Hepatocyte (in vitro differentiated cells): Measurements from ENCODE around the gene STK32B. TPM values are rescaled to one million over a fixed set of nuclear protein-coding genes. Genes with fewer than 3 reads are reported as not detected.
"Not testable (repeated sequence)": the region's sequence is repeated elsewhere in the genome, so short reads cannot be mapped to it uniquely, and the experiment has no call there.

Source experiments
- DNase-seq: peaks from one replicate; pipeline ENCODE4 v3.0.0-alpha.2; 2016; ENCODE audit warnings: low spot score
- H2AFZ ChIP-seq: fragments of 200-600 bp; sonication (generic); 2 replicates; pipeline ENCODE4 v1.6.0; 2016; ENCODE audit warnings: antibody characterized with exemption, mild to moderate bottlenecking
- H3K27ac ChIP-seq: fragments of 200-600 bp; sonication (generic); 2 replicates; pipeline ENCODE4 v1.5.1; 2016; ENCODE audit warnings: mild to moderate bottlenecking
- H3K27me3 ChIP-seq: fragments of 200-600 bp; sonication (generic); 2 replicates; pipeline ENCODE4 v1.6.1; 2016
- H3K36me3 ChIP-seq: fragments of 200-600 bp; sonication (generic); replicated peaks from 2 replicates; pipeline ENCODE4 v1.5.1; 2016; ENCODE audit warnings: low read depth; ENCODE audit not compliant: insufficient read depth
- H3K4me1 ChIP-seq: fragments of 200-600 bp; sonication (generic); 2 replicates; pipeline ENCODE4 v1.5.1; 2016; ENCODE audit warnings: mild to moderate bottlenecking, moderate library complexity; ENCODE audit not compliant: insufficient read depth
- H3K4me2 ChIP-seq: fragments of 200-600 bp; sonication (generic); 2 replicates; pipeline ENCODE4 v1.6.0; 2016
- H3K4me3 ChIP-seq: fragments of 200-600 bp; sonication (generic); 2 replicates; pipeline ENCODE4 v1.5.1; 2016; ENCODE audit warnings: mild to moderate bottlenecking
- H3K79me2 ChIP-seq: fragments of 200-600 bp; sonication (generic); 2 replicates; pipeline ENCODE4 v1.6.0; 2017; ENCODE audit warnings: mild to moderate bottlenecking
- H3K9me2 ChIP-seq: fragments of 200-600 bp; sonication (generic); replicated peaks from 2 replicates; pipeline ENCODE4 v1.6.0; 2017; ENCODE audit warnings: mild to moderate bottlenecking; ENCODE audit not compliant: insufficient read depth
- H3K9me3 ChIP-seq: fragments of 200-600 bp; sonication (generic); 2 replicates; pipeline ENCODE4 v1.5.1; 2016; ENCODE audit warnings: low read depth, mild to moderate bottlenecking
- H4K20me1 ChIP-seq: fragments of 200-600 bp; sonication (generic); 2 replicates; pipeline ENCODE4 v1.6.0; 2016; ENCODE audit warnings: mild to moderate bottlenecking; ENCODE audit not compliant: insufficient read depth, poor library complexity, severe bottlenecking
- EZH2 ChIP-seq: fragments of 200-600 bp; sonication (generic); IDR thresholded peaks from 2 replicates; pipeline ENCODE4 v1.6.1; 2016; ENCODE audit warnings: antibody characterized with exemption, mild to moderate bottlenecking, borderline replicate concordance
- EZH2phosphoT487 ChIP-seq: fragments of 200-600 bp; sonication (generic); IDR thresholded peaks from one replicate; pipeline ENCODE4 v1.6.1; 2018; ENCODE audit warnings: antibody characterized with exemption, mild to moderate bottlenecking, low read depth, moderate library complexity; ENCODE audit not compliant: unreplicated experiment, severe bottlenecking
- WGBS: methylation state at CpG from one replicate; pipeline ENCODE4 v1.1.6; 2016; ENCODE audit warnings: low lambda C conversion rate; ENCODE audit errors: missing lambda C conversion rate; 5-methylcytosine and 5-hydroxymethylcytosine counted together
- polyA plus RNA-seq: library from polyadenylated mRNA; unstranded; fragments of >200 nt; fragmentation: Nextera tagmentation; extraction: Ambion mirVana; gene quantifications from 2 replicates; pipeline ENCODE4 v1.2.1, GENCODE V29; 2016
- total RNA-seq: library from RNA; depleted of rRNA; stranded (reverse); fragments of >200 nt; gene quantifications from 2 replicates; pipeline ENCODE4 v1.2.3, GENCODE V29; 2014
- TF ChIP-seq, protein P1 (sequence below): fragments of 200-600 bp; sonication (generic); IDR thresholded peaks from 2 replicates; pipeline ENCODE4 v1.5.1; 2016; ENCODE audit warnings: antibody characterized with exemption, mild to moderate bottlenecking; ENCODE audit not compliant: poor library complexity

STK32B gene
- 1.6 and 3.9 TPM in 2 replicates for total RNA-seq
- 0.51 and 1.00 TPM in 2 replicates for polyA plus RNA-seq

- H3K4me2 ChIP-seq: peak within 1 kb of the TSS; percentile 99
- no peaks in the 10 kb centered on the region for H3K36me3 ChIP-seq
- H3K4me3 ChIP-seq: peak within 1 kb of the TSS; percentile 75
- no peaks in the 10 kb centered on the region for H3K9me2 ChIP-seq
- no peaks in the 10 kb centered on the region for H3K79me2 ChIP-seq
- peaks cover 6% of the 10 kb centered on the region for H3K4me1 ChIP-seq
- H2AFZ ChIP-seq: peak within 1 kb of the TSS; percentile 96
- H3K9me3 ChIP-seq: no peaks in the 10 kb centered on the region
- DNase-seq: peak; percentile 76
- H3K27me3 ChIP-seq: peaks cover 29% of the 10 kb centered on the region
- no peak within 1 kb of the TSS for H3K27ac ChIP-seq
- 3% methylated on average over 76 of the region's 103 CpGs for whole genome bisulfite sequencing
- no peaks in the 10 kb centered on the region for H4K20me1 ChIP-seq
- TF ChIP-seq, protein P1, sequence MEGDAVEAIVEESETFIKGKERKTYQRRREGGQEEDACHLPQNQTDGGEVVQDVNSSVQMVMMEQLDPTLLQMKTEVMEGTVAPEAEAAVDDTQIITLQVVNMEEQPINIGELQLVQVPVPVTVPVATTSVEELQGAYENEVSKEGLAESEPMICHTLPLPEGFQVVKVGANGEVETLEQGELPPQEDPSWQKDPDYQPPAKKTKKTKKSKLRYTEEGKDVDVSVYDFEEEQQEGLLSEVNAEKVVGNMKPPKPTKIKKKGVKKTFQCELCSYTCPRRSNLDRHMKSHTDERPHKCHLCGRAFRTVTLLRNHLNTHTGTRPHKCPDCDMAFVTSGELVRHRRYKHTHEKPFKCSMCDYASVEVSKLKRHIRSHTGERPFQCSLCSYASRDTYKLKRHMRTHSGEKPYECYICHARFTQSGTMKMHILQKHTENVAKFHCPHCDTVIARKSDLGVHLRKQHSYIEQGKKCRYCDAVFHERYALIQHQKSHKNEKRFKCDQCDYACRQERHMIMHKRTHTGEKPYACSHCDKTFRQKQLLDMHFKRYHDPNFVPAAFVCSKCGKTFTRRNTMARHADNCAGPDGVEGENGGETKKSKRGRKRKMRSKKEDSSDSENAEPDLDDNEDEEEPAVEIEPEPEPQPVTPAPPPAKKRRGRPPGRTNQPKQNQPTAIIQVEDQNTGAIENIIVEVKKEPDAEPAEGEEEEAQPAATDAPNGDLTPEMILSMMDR: no peak
- TF ChIP-seq EZH2 (peak; percentile 14), EZH2phosphoT487 (no peak)
Measured at GRCh38 chr4:5051278-5052203, at the start of gene STK32B. Gene STK32B, plus strand, starts transcription at chr4:5051480.

DNA sequence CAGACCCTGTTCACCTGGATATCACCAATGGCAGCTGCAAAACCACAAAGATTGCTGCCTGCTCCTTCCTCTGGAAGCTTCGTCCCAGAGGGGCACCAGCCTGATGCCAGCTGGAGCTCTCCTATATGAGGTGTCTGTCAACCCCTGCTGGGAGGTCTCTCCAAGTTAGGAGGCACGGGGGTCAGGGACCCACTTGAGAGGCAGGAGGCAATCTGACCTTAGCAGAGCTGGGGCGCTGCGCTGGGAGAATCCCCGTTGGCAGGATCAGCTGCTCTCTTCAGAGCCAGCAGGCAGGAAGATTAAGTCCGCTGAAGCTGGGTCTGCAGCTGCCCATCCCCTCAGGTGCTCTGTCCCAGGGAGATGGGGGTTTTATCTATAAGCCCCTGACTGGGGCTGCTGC lies 49.6 kb upstream of the STK32B start:
- 81% methylated on average over 6 of the region's 6 CpGs for WGBS
- H2AFZ ChIP-seq, H3K9me3 ChIP-seq, H3K27ac ChIP-seq, H3K4me2 ChIP-seq, DNase-seq, H4K20me1 ChIP-seq, H3K79me2 ChIP-seq, H3K9me2 ChIP-seq, H3K4me3 ChIP-seq, H3K36me3 ChIP-seq, H3K4me1 ChIP-seq: not testable (repeated sequence)
- peaks cover 19% of the 10 kb centered on the region for H3K27me3 ChIP-seq

DNA sequence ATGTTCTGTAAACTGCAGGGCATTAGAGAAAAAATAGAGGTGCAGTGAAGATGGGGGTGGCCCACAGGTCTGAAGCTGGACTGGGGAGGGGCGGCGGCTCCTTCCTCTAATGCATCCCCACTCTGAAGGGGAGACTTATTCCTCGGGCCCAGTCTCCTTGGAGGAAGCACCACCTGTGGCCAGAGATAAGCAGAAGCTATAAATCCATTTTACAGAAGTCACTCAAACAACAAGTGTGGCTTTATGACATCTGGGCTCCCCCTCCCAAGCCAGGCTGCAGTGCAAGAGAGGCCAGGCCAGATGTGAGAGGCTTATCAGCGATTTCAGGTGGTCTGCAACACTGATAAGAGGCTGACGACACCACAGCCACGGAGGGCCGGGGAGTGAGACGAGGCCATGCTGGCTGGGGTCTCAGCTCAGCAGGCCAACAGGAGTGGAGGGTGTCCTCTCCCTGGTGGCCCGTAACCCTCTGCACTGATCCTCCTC lies 47.9 kb upstream of the STK32B start:
- no peak for TF ChIP-seq EZH2
- TF ChIP-seq, protein P1: no peak
- TF ChIP-seq EZH2phosphoT487: no peak
- H3K4me1 ChIP-seq: no peaks in the 10 kb centered on the region
- no peaks in the 10 kb centered on the region for H4K20me1 ChIP-seq
- no peak overlapping the region for H3K4me3 ChIP-seq
- DNase-seq: no peak
- H3K27me3 ChIP-seq: peaks cover 19% of the 10 kb centered on the region
- H3K4me2 ChIP-seq: no peak overlapping the region
- no peaks in the 10 kb centered on the region for H3K9me3 ChIP-seq
- no peak overlapping the region for H2AFZ ChIP-seq
- H3K79me2 ChIP-seq: no peaks in the 10 kb centered on the region
- H3K27ac ChIP-seq: no peak overlapping the region
- H3K36me3 ChIP-seq: no peaks in the 10 kb centered on the region
- 46% methylated on average over 9 of the region's 9 CpGs for WGBS
- H3K9me2 ChIP-seq: no peaks in the 10 kb centered on the region

DNA sequence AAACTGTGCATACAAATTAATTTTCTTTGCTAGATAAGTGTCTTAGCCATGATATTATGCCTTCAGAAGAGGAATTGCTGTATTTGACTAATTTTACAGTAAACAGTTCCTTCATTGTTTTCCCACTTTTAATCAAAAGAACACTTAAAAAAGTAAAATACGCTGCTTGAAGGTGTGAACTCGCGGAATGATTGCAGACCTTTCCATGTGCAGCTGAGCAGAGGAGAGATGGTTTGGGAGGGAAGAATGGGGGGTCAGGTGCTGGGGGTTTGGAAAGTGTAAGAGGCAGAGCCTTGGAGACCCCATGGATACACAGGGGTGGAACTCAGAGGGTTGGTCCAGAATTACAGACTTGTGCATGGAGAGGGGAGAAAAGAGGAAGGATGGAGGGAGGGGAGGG lies 47.4 kb upstream of the STK32B start:
- TF ChIP-seq EZH2 (no peak), EZH2phosphoT487 (no peak)
- TF ChIP-seq, protein P1: no peak
- 87% methylated on average over 3 of the region's 3 CpGs for WGBS

More for the DNA sequence above, 47.4 kb upstream of the STK32B start:
- Histone ChIP-seq H3K9me2 (no peaks in the 10 kb centered on the region), H2AFZ (no peak overlapping the region), H3K36me3 (no peaks in the 10 kb centered on the region), H3K27ac (no peak overlapping the region), H3K9me3 (no peaks in the 10 kb centered on the region), H3K79me2 (no peaks in the 10 kb centered on the region), H4K20me1 (no peaks in the 10 kb centered on the region), H3K4me3 (no peak overlapping the region), H3K4me1 (no peaks in the 10 kb centered on the region), H3K4me2 (no peak overlapping the region), H3K27me3 (peaks cover 19% of the 10 kb centered on the region)
- no peak for DNase-seq
